NCI-H1092 (cell line): ENCODE data around the gene KRTAP4-4.

Experiments used
- DNase-seq: peaks from one replicate; lab custom pipeline; 2025; lab: John Stamatoyannopoulos, UW

The KRTAP4-4 gene

GRCh38 chr17:41111151-41111885 lies 49.2 kb downstream of the KRTAP4-4 start:
- DNase-seq: no peak
